ENCODE data around the gene MTHFD1. TPM values are rescaled to one million over a fixed set of nuclear protein-coding genes. Genes with fewer than 3 reads are reported as not detected.

MTHFD1 gene
- 19.9 and 66.7 TPM in 2 replicates for total RNA-seq

GRCh38 chr14:64387782-64388532 is at the start of gene MTHFD1:
Gene MTHFD1, plus strand, starts transcription at chr14:64388353. Its CDS starts 75 bp downstream, at chr14:64388428.

GRCh38 chr14:64465191-64465822 is 77.2 kb downstream of the MTHFD1 start, which contains the start of gene AKAP5:
Gene AKAP5, plus strand, starts transcription at chr14:64465499. Its CDS starts 2,896 bp downstream, at chr14:64468395.

GRCh38 chr14:64503434-64504309 is 115.5 kb downstream of the MTHFD1 start, which contains the start of gene ZBTB25:
Gene ZBTB25, minus strand, starts transcription at chr14:64503838. Its CDS starts 13,305 bp downstream, at chr14:64490533.

GRCh38 chr14:64504310-64504896 is 116.2 kb downstream of the MTHFD1 start, which contains the start of gene ZBTB1:
Gene ZBTB1, plus strand, starts transcription at chr14:64504770. Its CDS starts 16,735 bp downstream, at chr14:64521505.

Small RNA genes within 50 kb of the gene (small RNA-seq; reads per million reads assigned to genes)
- not detected for gene AL161756.2 (ENCODE audit: low replicate concordance)

Other genes with a start within 250 kb of the MTHFD1 start
- 0.14 TPM in 1 of 2 replicates, not detected in the other for gene ESR2, start 94.0 kb upstream of the MTHFD1 start, total RNA-seq
- gene AKAP5, start 77.1 kb downstream of the MTHFD1 start, total RNA-seq = 0.86 and 1.1 TPM in 2 replicates
- gene ZBTB25, start 115.5 kb downstream of the MTHFD1 start, total RNA-seq = 7.2 and 7.9 TPM in 2 replicates
- gene ZBTB1, start 116.4 kb downstream of the MTHFD1 start, total RNA-seq = 32.4 and 50.4 TPM in 2 replicates
- 19.2 and 21.4 TPM in 2 replicates for gene HSPA2, start 152.4 kb downstream of the MTHFD1 start, total RNA-seq
- 0.43 and 1.1 TPM in 2 replicates for gene PPP1R36, start 161.6 kb downstream of the MTHFD1 start, total RNA-seq

All from placental pericyte (primary cell).